ENCODE results near the gene TUBGCP3. TPM values are rescaled to one million over a fixed set of nuclear protein-coding genes. Genes with fewer than 3 reads are reported as not detected.

Gene TUBGCP3
- total RNA-seq, 3 donors from 2014 or later = 32.0 to 34.5 (median 32.1) TPM

GRCh38 chr13:112448621-112449544 is 139.1 kb downstream of the TUBGCP3 start:
- no peaks in the 10 kb centered on the region for H3K36me3 ChIP-seq

GRCh38 chr13:112447761-112448603 is 140.0 kb downstream of the TUBGCP3 start:
- TF ChIP-seq CTCF (IDR thresholded peaks at IDR 0.05) (no peak), POLR2A (IDR thresholded peaks at IDR 0.05) (no peak), POLR2AphosphoS5 (IDR thresholded peaks at IDR 0.05) (no peak)

More at GRCh38 chr13:112448621-112449544, 139.1 kb downstream of the TUBGCP3 start:
- Histone ChIP-seq H3K9me3 (no peaks in the 10 kb centered on the region), H3K27ac (no peak overlapping the region), H3K4me3 (no peak overlapping the region), H3K27me3 (peaks cover 0 to 50% of the 10 kb centered on the region in 2 donors), H3K4me1 (no peaks in the 10 kb centered on the region)
- DNase-seq (ENCODE audit: low spot score in 2 of 2) = no peak
- TF ChIP-seq POLR2A (IDR thresholded peaks at IDR 0.05) (no peak), CTCF (IDR thresholded peaks at IDR 0.05) (no peak), POLR2AphosphoS5 (IDR thresholded peaks at IDR 0.05) (no peak)
- intact Hi-C loops (cut with DNase I; ENCODE audit: low total_unique reads) = no loop called here

GRCh38 chr13:112447306-112447705 is 140.6 kb downstream of the TUBGCP3 start:
- Histone ChIP-seq H3K27me3 (peaks cover 0 to 66% of the 10 kb centered on the region in 2 donors), H3K36me3 (no peaks in the 10 kb centered on the region), H3K9me3 (no peaks in the 10 kb centered on the region), H3K4me1 (no peaks in the 10 kb centered on the region), H3K4me3 (no peak overlapping the region), H3K27ac (no peak overlapping the region)
- DNase-seq (ENCODE audit: low spot score in 2 of 2) = no peak
- TF ChIP-seq CTCF (IDR thresholded peaks at IDR 0.05) = no peak
- no peak for TF ChIP-seq POLR2A (IDR thresholded peaks at IDR 0.05)
- no peak for TF ChIP-seq POLR2AphosphoS5 (IDR thresholded peaks at IDR 0.05)
- intact Hi-C loops (cut with DNase I; ENCODE audit: low total_unique reads) = no loop called here

More at GRCh38 chr13:112447761-112448603, 140.0 kb downstream of the TUBGCP3 start:
- intact Hi-C loops (cut with DNase I; ENCODE audit: low total_unique reads) = no loop called here
- H3K36me3 ChIP-seq = no peaks in the 10 kb centered on the region
- no peaks in the 10 kb centered on the region for H3K9me3 ChIP-seq
- DNase-seq (ENCODE audit: low spot score in 2 of 2) = no peak
- no peak overlapping the region for H3K27ac ChIP-seq
- H3K27me3 ChIP-seq = peaks cover 0 to 59% of the 10 kb centered on the region in 2 donors
- no peak overlapping the region for H3K4me3 ChIP-seq
- H3K4me1 ChIP-seq = no peaks in the 10 kb centered on the region

GRCh38 chr13:112446867-112447266 is 141.1 kb downstream of the TUBGCP3 start:
- DNase-seq (ENCODE audit: low spot score in 2 of 2) = no peak
- intact Hi-C loops (cut with DNase I; ENCODE audit: low total_unique reads) = no loop called here
- Histone ChIP-seq H3K9me3 (no peaks in the 10 kb centered on the region), H3K4me3 (no peak overlapping the region), H3K36me3 (no peaks in the 10 kb centered on the region), H3K27me3 (peaks cover 0 to 69% of the 10 kb centered on the region in 2 donors), H3K27ac (no peak overlapping the region), H3K4me1 (no peaks in the 10 kb centered on the region)
- TF ChIP-seq POLR2AphosphoS5 (IDR thresholded peaks at IDR 0.05) = no peak
- TF ChIP-seq CTCF (IDR thresholded peaks at IDR 0.05) = no peak
- TF ChIP-seq POLR2A (IDR thresholded peaks at IDR 0.05) = no peak
